ENCODE measurements around the gene STARD8. TPM values are rescaled to one million over a fixed set of nuclear protein-coding genes. Genes with fewer than 3 reads are reported as not detected.

STARD8 gene
- total RNA-seq, 1 experiment from 2014 or later, result 0.11 TPM

GRCh38 chrX:68703846-68704245 lies 56.4 kb downstream of the STARD8 start:
- Histone ChIP-seq H3K4me1 (ENCODE audit: insufficient read depth, low read length, poor library complexity, severe bottlenecking) (no peaks in the 10 kb centered on the region), H3K4me3 (ENCODE audit: low read depth, low read length, poor library complexity, severe bottlenecking) (no peak overlapping the region), H3K9me3 (ENCODE audit: low read depth, low read length, poor library complexity, severe bottlenecking) (no peaks in the 10 kb centered on the region), H3K27ac (ENCODE audit: low read depth, low read length, poor library complexity, severe bottlenecking) (no peak overlapping the region), H3K36me3 (ENCODE audit: insufficient read depth, low read length, poor library complexity, severe bottlenecking) (no peaks in the 10 kb centered on the region), H3K27me3 (replicated peaks; ENCODE audit: insufficient read depth, low read depth, low read length, poor library complexity) (no peaks in the 10 kb centered on the region)
- BruUV-seq (replicated peaks), result no TSS peak
- POLR2A ChIA-PET (ENCODE audit: low non-redundant PET), result no interaction called here
- CTCF ChIA-PET, result no interaction called here
- no peak for DNase-seq (ENCODE audit: low spot score)
- no peak for TF ChIP-seq EZH2 (IDR thresholded peaks at IDR 0.05; ENCODE audit: borderline replicate concordance, low read depth, low read length, poor library complexity, severe bottlenecking)
- TF ChIP-seq CTCF (conservative IDR thresholded peaks at IDR 0.05; ENCODE audit: low read depth, low read length), result no peak
- intact Hi-C loops (cut with micrococcal nuclease; ENCODE audit: unreplicated experiment), result no loop called here

GRCh38 chrX:68705986-68706385 lies 58.5 kb downstream of the STARD8 start:
- CTCF ChIA-PET, result no interaction called here
- Histone ChIP-seq H3K27me3 (replicated peaks; ENCODE audit: insufficient read depth, low read depth, low read length, poor library complexity) (no peaks in the 10 kb centered on the region), H3K9me3 (ENCODE audit: low read depth, low read length, poor library complexity, severe bottlenecking) (no peaks in the 10 kb centered on the region), H3K4me3 (ENCODE audit: low read depth, low read length, poor library complexity, severe bottlenecking) (no peak overlapping the region), H3K36me3 (ENCODE audit: insufficient read depth, low read length, poor library complexity, severe bottlenecking) (no peaks in the 10 kb centered on the region), H3K4me1 (ENCODE audit: insufficient read depth, low read length, poor library complexity, severe bottlenecking) (no peaks in the 10 kb centered on the region), H3K27ac (ENCODE audit: low read depth, low read length, poor library complexity, severe bottlenecking) (no peak overlapping the region)
- intact Hi-C loops (cut with micrococcal nuclease; ENCODE audit: unreplicated experiment), result no loop called here
- no TSS peak for BruUV-seq (replicated peaks)
- DNase-seq (ENCODE audit: low spot score), result no peak
- TF ChIP-seq EZH2 (IDR thresholded peaks at IDR 0.05; ENCODE audit: borderline replicate concordance, low read depth, low read length, poor library complexity, severe bottlenecking) (no peak), CTCF (conservative IDR thresholded peaks at IDR 0.05; ENCODE audit: low read depth, low read length) (no peak)
- POLR2A ChIA-PET (ENCODE audit: low non-redundant PET), result no interaction called here

GRCh38 chrX:68708503-68709290 lies 61.2 kb downstream of the STARD8 start:
- BruUV-seq (replicated peaks), result no TSS peak
- no peak overlapping the region for H3K27ac ChIP-seq (ENCODE audit: low read depth, low read length, poor library complexity, severe bottlenecking)
- CTCF ChIA-PET, result no interaction called here
- H3K9me3 ChIP-seq (ENCODE audit: low read depth, low read length, poor library complexity, severe bottlenecking), result no peaks in the 10 kb centered on the region
- DNase-seq (ENCODE audit: low spot score), result no peak
- intact Hi-C loops (cut with micrococcal nuclease; ENCODE audit: unreplicated experiment), result no loop called here
- no peak overlapping the region for H3K4me3 ChIP-seq (ENCODE audit: low read depth, low read length, poor library complexity, severe bottlenecking)
- no peaks in the 10 kb centered on the region for H3K36me3 ChIP-seq (ENCODE audit: insufficient read depth, low read length, poor library complexity, severe bottlenecking)
- TF ChIP-seq CTCF (conservative IDR thresholded peaks at IDR 0.05; ENCODE audit: low read depth, low read length) (no peak), EZH2 (IDR thresholded peaks at IDR 0.05; ENCODE audit: borderline replicate concordance, low read depth, low read length, poor library complexity, severe bottlenecking) (no peak)
- no peaks in the 10 kb centered on the region for H3K4me1 ChIP-seq (ENCODE audit: insufficient read depth, low read length, poor library complexity, severe bottlenecking)
- H3K27me3 ChIP-seq (replicated peaks; ENCODE audit: insufficient read depth, low read depth, low read length, poor library complexity), result no peaks in the 10 kb centered on the region
- POLR2A ChIA-PET (ENCODE audit: low non-redundant PET), result no interaction called here
